Activated CD4-positive, alpha-beta T cell treated with anti-CD3 and anti-CD28 coated beads for 36 hours (primary cell): ENCODE results near the gene LRCH1. TPM values are rescaled to one million over a fixed set of nuclear protein-coding genes. Genes with fewer than 3 reads are reported as not detected.

ENCODE experiments used
- ATAC-seq: fragments of 200-7000 bp; cut with Tn5 transposase; one replicate; pipeline ENCODE4 v1.10.0; 2021; ENCODE audit warnings: mild to moderate bottlenecking, moderate library complexity
- CTCF ChIA-PET: fragments of 350-600 bp; sonication (Branson Sonifier 250); formaldehyde crosslinking; loops from one replicate; lab custom pipeline; 2021; ENCODE audit warnings: antibody characterized with exemption; lab: Charles Lee
- POLR2A ChIA-PET: fragments of 350-600 bp; sonication (Branson Sonifier 250); formaldehyde crosslinking; loops from one replicate; lab custom pipeline; 2021; ENCODE audit warnings: antibody characterized with exemption, inconsistent platforms; lab: Charles Lee
- DNase-seq: peaks from one replicate; pipeline ENCODE4 v3.0.0-alpha.2; 2020
- H3K27ac Mint-ChIP-seq: one replicate; pipeline ENCODE4 v1.8.0; 2021; ENCODE audit warnings: mixed read lengths
- H3K27me3 Mint-ChIP-seq: one replicate; pipeline ENCODE4 v1.8.0; 2021; ENCODE audit warnings: mixed read lengths
- H3K36me3 Mint-ChIP-seq: one replicate; pipeline ENCODE4 v1.8.0; 2021; ENCODE audit warnings: low read depth, mixed read lengths
- H3K4me1 Mint-ChIP-seq: one replicate; pipeline ENCODE4 v1.8.0; 2021; ENCODE audit warnings: mixed read lengths
- H3K4me3 Mint-ChIP-seq: one replicate; pipeline ENCODE4 v1.8.0; 2021; ENCODE audit warnings: mild to moderate bottlenecking, moderate library complexity, mixed read lengths
- H3K9me3 Mint-ChIP-seq: one replicate; pipeline ENCODE4 v1.8.0; 2021; ENCODE audit warnings: low read depth, mixed read lengths
- intact Hi-C, 2 experiments: fragments of 100-400 bp; cut with DNase I in 1 of 2; cut with micrococcal nuclease in 1 of 2; formaldehyde crosslinking; loops; one replicate each; pipeline versions ENCODE4 v1.14.2 to v1.15.1; 2022 to 2024; cut with DNase I, micrococcal nuclease
- total RNA-seq, 2 experiments: library from RNA; stranded (reverse); gene quantifications; one replicate each; pipeline ENCODE4 v1.2.3, GENCODE V29; 2021

Gene LRCH1
- total RNA-seq, 2 experiments from 2014 or later = 14.8 to 16.4 TPM

- intact Hi-C loops = loop anchor here (1.0 to 5.0 kb wide), 8 partner anchors 10 to 115 kb away; partner anchors contain the start of gene LRCH1 (in 1 of the 2)
- ChIA-PET CTCF (interaction anchor here (0.5 to 2.2 kb wide), 6 partner anchors 10 to 188 kb away, joined by 3 to 7 read pairs (median 4); partner anchors contain the start of gene LRCH1), POLR2A (interaction anchor here (0.6 kb wide), 1 partner anchor 16 kb away, joined by 3 read pairs; no protein-coding TSS in a partner anchor)
- Mint-ChIP-seq H3K27ac (peak overlapping the region; percentile 91), H3K9me3 (no peaks in the 10 kb centered on the region), H3K4me1 (peaks cover 49% of the 10 kb centered on the region), H3K27me3 (no peaks in the 10 kb centered on the region), H3K36me3 (peaks cover 19% of the 10 kb centered on the region), H3K4me3 (peak overlapping the region; percentile 67)
- no peak for DNase-seq
- ATAC-seq = peak; percentile 59
Observed at GRCh38 chr13:46667687-46668281, 114.8 kb downstream of the LRCH1 start.

DNA sequence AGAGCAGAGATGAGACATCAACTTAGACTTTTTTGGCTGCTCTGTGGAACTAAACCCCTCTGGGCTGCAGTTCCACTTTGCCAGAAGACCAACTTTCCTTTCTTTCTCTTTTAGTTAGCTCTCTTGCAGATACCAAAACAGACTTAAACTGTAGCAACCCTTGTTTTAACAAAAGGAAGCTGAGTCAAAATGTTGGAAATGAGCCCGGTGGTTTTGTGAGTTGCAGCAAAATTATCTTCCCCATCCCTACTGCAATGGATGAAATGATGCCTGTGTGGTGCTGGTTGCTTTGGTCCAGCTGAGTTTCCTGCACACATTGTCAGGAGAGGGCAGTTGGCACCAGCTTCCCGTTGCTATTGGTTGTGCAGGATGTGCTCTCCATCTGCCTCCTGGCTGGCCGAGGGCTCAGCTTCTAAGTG is 115.3 kb downstream of the LRCH1 start:
- H3K27me3 Mint-ChIP-seq = no peaks in the 10 kb centered on the region
- DNase-seq (peak; percentile 39), ATAC-seq (peak; percentile 57)
- CTCF ChIA-PET = interaction anchor here (0.6 to 2.2 kb wide), 3 partner anchors 10 to 188 kb away, joined by 3 to 7 read pairs (median 4); no protein-coding TSS in a partner anchor
- peak overlapping the region; percentile 91 for H3K27ac Mint-ChIP-seq
- POLR2A ChIA-PET = interaction anchor here (0.6 kb wide), 2 partner anchors 15 to 65 kb away, joined by 3 read pairs; no protein-coding TSS in a partner anchor
- H3K36me3 Mint-ChIP-seq = peaks cover 21% of the 10 kb centered on the region
- H3K4me1 Mint-ChIP-seq = peaks cover 44% of the 10 kb centered on the region
- intact Hi-C loops = loop anchor here (1.0 to 5.0 kb wide), 7 partner anchors 11 to 116 kb away; partner anchors contain the start of gene LRCH1 (in 1 of the 2)
- peak overlapping the region; percentile 67 for H3K4me3 Mint-ChIP-seq
- no peaks in the 10 kb centered on the region for H3K9me3 Mint-ChIP-seq

DNA sequence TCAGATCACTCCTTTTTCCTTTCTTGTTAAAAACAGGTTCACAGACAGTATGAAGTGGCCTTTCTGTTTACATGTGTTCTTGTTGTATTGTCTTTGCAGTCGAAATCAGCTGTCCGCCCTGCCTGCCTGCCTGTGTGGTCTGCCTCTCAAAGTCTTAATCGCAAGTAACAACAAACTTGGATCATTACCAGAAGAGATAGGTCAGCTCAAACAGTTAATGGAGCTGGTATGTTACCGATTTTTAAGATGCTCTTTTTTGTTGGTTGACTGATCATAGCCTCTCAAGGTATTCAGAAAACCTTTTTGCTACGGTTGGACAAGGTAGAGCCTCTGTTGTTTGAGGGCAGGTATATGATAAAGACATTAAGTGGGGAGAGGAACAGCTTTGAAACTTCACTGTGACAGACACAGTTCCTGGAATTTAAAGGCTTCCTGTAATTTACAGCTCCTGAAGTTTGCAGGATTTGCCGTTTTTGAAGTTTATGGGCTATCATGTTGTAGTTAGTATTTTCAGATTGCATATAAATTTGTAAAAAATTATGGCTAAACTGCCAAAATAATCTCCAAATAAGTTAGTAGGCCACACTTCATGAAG is 116.1 kb downstream of the LRCH1 start:
- Mint-ChIP-seq H3K4me3 (peak overlapping the region; percentile 43), H3K36me3 (peaks cover 21% of the 10 kb centered on the region), H3K27me3 (no peaks in the 10 kb centered on the region), H3K9me3 (no peaks in the 10 kb centered on the region), H3K4me1 (peaks cover 42% of the 10 kb centered on the region), H3K27ac (peak overlapping the region; percentile 42)
- ChIA-PET CTCF (interaction anchor here (1.3 to 2.2 kb wide), 3 partner anchors 11 to 117 kb away, joined by 4 to 7 read pairs (median 6); no protein-coding TSS in a partner anchor), POLR2A (no interaction called here)
- intact Hi-C loops = loop anchor here (1.0 to 5.0 kb wide), 7 partner anchors 10 to 117 kb away; partner anchors contain the start of gene LRCH1 (in 1 of the 2)
- DNase-seq (no peak), ATAC-seq (no peak)

- Mint-ChIP-seq H3K4me1 (peaks cover 35% of the 10 kb centered on the region), H3K4me3 (no peak overlapping the region), H3K27me3 (no peaks in the 10 kb centered on the region), H3K9me3 (no peaks in the 10 kb centered on the region), H3K36me3 (peaks cover 22% of the 10 kb centered on the region), H3K27ac (no peak overlapping the region)
- intact Hi-C loops = no loop called here
- DNase-seq (no peak), ATAC-seq (no peak)
- CTCF ChIA-PET = interaction anchor here (0.5 kb wide), 1 partner anchor 121 kb away, joined by 3 read pairs; no protein-coding TSS in a partner anchor
- POLR2A ChIA-PET = no interaction called here
Observed at GRCh38 chr13:46672338-46673090, 119.5 kb downstream of the LRCH1 start.

DNA sequence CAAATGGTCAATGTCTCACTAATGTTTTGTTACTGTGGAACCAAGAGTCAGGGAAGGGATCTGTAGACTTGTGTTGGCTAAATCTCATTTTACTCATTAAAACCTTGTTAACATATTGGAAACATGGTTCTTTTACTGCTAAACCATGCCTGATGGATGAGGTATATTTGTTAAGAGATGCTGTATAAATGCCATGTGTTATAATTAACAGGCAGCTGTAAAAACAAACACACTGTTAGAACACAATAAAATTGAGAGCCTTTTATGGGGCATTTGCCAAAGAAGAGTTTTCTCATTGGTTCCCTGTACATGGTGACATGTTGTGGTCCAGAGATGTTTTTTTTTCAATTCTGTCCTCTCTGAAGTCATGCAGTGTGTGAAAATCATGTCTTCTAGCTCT is 122.0 kb downstream of the LRCH1 start:
- Mint-ChIP-seq H3K4me1 (peaks cover 27% of the 10 kb centered on the region), H3K27me3 (no peaks in the 10 kb centered on the region), H3K27ac (no peak overlapping the region), H3K4me3 (no peak overlapping the region), H3K36me3 (peaks cover 18% of the 10 kb centered on the region), H3K9me3 (no peaks in the 10 kb centered on the region)
- ATAC-seq (no peak), DNase-seq (no peak)
- intact Hi-C loops = no loop called here
- POLR2A ChIA-PET = no interaction called here
- CTCF ChIA-PET = interaction anchor here (0.9 to 1.2 kb wide), 2 partner anchors 9 to 10 kb away, joined by 3 to 4 read pairs; no protein-coding TSS in a partner anchor

DNA sequence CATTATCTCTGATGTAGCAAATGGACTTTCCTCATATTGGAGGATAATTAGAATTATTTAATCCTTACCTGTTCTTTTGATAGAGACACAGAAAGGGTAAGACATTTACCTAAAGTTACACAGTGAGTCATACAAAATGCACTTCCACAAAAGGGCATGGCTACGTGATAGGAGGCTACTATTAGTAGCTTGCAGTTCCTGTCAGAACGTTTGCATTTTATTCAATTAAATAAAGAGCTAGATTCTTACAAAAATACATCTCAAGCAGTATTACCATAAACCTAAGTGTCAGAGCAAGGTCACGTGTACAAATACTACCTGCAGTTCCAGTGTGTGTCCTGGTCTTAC is 123.4 kb downstream of the LRCH1 start:
- no peak for ATAC-seq
- H3K9me3 Mint-ChIP-seq = no peaks in the 10 kb centered on the region
- H3K4me1 Mint-ChIP-seq = peaks cover 24% of the 10 kb centered on the region
- CTCF ChIA-PET = interaction anchor here (1.0 to 1.6 kb wide), 2 partner anchors 13 to 80 kb away, joined by 4 read pairs; no protein-coding TSS in a partner anchor
- H3K4me3 Mint-ChIP-seq = no peak overlapping the region
- intact Hi-C loops = no loop called here
- POLR2A ChIA-PET = no interaction called here
- no peak for DNase-seq
- H3K36me3 Mint-ChIP-seq = peaks cover 11% of the 10 kb centered on the region
- no peak overlapping the region for H3K27ac Mint-ChIP-seq
- no peaks in the 10 kb centered on the region for H3K27me3 Mint-ChIP-seq

DNA sequence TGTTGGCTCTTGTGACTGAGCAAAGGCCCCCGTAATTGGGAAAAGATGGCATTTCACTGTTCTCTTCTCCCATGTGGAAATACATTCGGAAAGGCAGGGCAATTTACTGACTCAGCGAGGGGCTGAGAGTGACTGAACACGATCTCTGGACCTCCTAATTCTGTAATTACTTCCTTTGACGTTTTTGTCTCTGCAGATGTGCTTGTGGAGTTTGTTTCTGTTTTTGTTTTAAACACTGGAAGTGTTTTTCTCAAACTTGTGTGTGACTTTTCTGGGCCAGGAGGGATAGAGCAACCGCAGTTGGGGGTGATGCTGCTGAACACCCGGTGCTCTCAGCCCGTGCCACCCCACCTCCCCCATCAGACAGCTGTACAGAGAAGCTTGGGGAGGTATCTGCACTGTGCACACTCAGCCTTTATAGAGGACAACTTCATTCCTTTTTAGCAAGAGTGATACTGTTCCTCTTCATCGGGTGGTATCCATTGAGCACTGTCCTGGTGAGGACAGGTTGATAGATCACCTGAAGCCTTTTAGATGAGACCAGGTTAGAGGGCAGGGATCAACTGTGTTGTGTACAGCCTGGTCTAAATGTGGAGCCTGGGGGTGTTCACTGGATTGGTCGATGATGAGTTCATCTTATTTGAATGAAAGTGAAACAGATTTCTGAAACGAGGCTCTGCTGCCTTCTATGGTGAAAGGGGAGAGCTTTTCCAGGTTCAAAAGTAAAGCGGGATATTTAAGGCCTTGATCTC is 126.6 kb downstream of the LRCH1 start:
- Mint-ChIP-seq H3K9me3 (no peaks in the 10 kb centered on the region), H3K4me3 (no peak overlapping the region), H3K4me1 (peaks cover 28% of the 10 kb centered on the region), H3K27me3 (no peaks in the 10 kb centered on the region), H3K36me3 (peaks cover 16% of the 10 kb centered on the region), H3K27ac (no peak overlapping the region)
- DNase-seq = peak; percentile 50
- ATAC-seq = peak; percentile 95
- ChIA-PET POLR2A (no interaction called here), CTCF (interaction anchor here (0.6 to 1.4 kb wide), 6 partner anchors 15 to 160 kb away, joined by 3 to 6 read pairs (median 3); no protein-coding TSS in a partner anchor)
- intact Hi-C loops = loop anchor here (1.0 kb wide), 2 partner anchors 11 to 126 kb away; partner anchors contain the start of gene LRCH1 (in 1 of the 2)

DNA sequence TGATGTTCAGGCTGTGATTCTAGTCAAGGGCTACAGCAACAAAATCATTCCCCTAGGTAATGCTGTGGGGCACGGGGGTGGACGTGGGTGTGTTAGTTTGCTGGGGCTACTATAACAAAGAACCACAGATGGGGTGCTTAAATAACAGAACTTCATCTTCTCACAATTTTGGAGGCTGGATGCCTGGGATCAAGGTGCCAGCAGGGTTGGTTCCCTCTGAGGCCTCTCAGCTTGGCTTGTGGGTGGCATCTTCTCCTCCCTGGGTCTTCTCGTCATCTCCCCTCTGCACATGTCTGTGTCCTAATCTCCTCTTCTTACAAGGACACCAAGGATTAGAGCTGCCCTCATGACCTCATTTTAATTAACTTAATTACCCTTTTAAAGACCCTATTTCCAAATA is 129.0 kb downstream of the LRCH1 start:
- no peaks in the 10 kb centered on the region for H3K27me3 Mint-ChIP-seq
- H3K27ac Mint-ChIP-seq = no peak overlapping the region
- ATAC-seq (no peak), DNase-seq (no peak)
- intact Hi-C loops = no loop called here
- ChIA-PET POLR2A (no interaction called here), CTCF (no interaction called here)
- H3K36me3 Mint-ChIP-seq = peaks cover 15% of the 10 kb centered on the region
- no peak overlapping the region for H3K4me3 Mint-ChIP-seq
- H3K4me1 Mint-ChIP-seq = peaks cover 18% of the 10 kb centered on the region
- no peaks in the 10 kb centered on the region for H3K9me3 Mint-ChIP-seq

GRCh38 chr13:46682707-46683106 is 129.7 kb downstream of the LRCH1 start:
- DNase-seq = no peak
- H3K27ac Mint-ChIP-seq = no peak overlapping the region
- H3K9me3 Mint-ChIP-seq = no peaks in the 10 kb centered on the region
- H3K4me1 Mint-ChIP-seq = peaks cover 22% of the 10 kb centered on the region
- ChIA-PET POLR2A (no interaction called here), CTCF (interaction anchor here (0.6 to 1.2 kb wide), 2 partner anchors 29 to 316 kb away, joined by 3 to 4 read pairs; no protein-coding TSS in a partner anchor)
- intact Hi-C loops = no loop called here
- no peak for ATAC-seq
- H3K36me3 Mint-ChIP-seq = peaks cover 15% of the 10 kb centered on the region
- H3K27me3 Mint-ChIP-seq = no peaks in the 10 kb centered on the region
- H3K4me3 Mint-ChIP-seq = no peak overlapping the region

- Mint-ChIP-seq H3K4me1 (peaks cover 19% of the 10 kb centered on the region), H3K9me3 (no peaks in the 10 kb centered on the region), H3K4me3 (no peak overlapping the region), H3K36me3 (peaks cover 15% of the 10 kb centered on the region), H3K27ac (no peak overlapping the region), H3K27me3 (no peaks in the 10 kb centered on the region)
- CTCF ChIA-PET = interaction anchor here (1.2 to 1.4 kb wide), 2 partner anchors 9 to 28 kb away, joined by 3 read pairs; no protein-coding TSS in a partner anchor
- POLR2A ChIA-PET = interaction anchor here (0.7 kb wide), 1 partner anchor 16 kb away, joined by 3 read pairs; no protein-coding TSS in a partner anchor
- intact Hi-C loops = no loop called here
- ATAC-seq (no peak), DNase-seq (no peak)
Observed at GRCh38 chr13:46683676-46684260, 130.8 kb downstream of the LRCH1 start.
